SK-N-SH (cell line): ENCODE measurements around the gene PPP3CA. TPM values are rescaled to one million over a fixed set of nuclear protein-coding genes. Genes with fewer than 3 reads are reported as not detected.
"Not testable (repeated sequence)": the region's sequence is repeated elsewhere in the genome, so short reads cannot be mapped to it uniquely, and the experiment has no call there.

Experiments
- CTCF ChIA-PET: fragments of 300-600, 350-600 bp; formaldehyde crosslinking; extraction: SDS; loops from one replicate; lab custom pipeline; 2021; lab: Yijun Ruan, JAX
- POLR2A ChIA-PET: fragments of 350-600 bp; sonication (Branson Sonifier 250); formaldehyde crosslinking; extraction: SDS; loops from one replicate; lab custom pipeline; 2020; ENCODE audit warnings: antibody characterized with exemption, inconsistent platforms; lab: Yijun Ruan, JAX
- DNase-seq: peaks from one replicate; pipeline ENCODE4 v3.0.0; 2012
- H2AFZ ChIP-seq: fragments of 200-600 bp; sonication (generic); 2 replicates; pipeline ENCODE4 v1.8.1; 2016; ENCODE audit warnings: antibody characterized with exemption, mild to moderate bottlenecking, low read depth
- H3F3A ChIP-seq: fragments of 200-600 bp; sonication (generic); replicated peaks from 2 replicates; pipeline ENCODE3; 2016; ENCODE audit warnings: antibody characterized with exemption, mild to moderate bottlenecking; ENCODE audit not compliant: insufficient read depth
- H3K27ac ChIP-seq, 2 experiments: fragments of 200-500 bp in 1 of 2; fragments of 200-600 bp in 1 of 2; sonication (Bioruptor generic) in 1 of 2; sonication (generic), shearing (Covaris generic) in 1 of 2; 2 replicates each; pipeline versions ENCODE4 v1.5.1 to v1.6.1; 2014 to 2016; ENCODE audit warnings: low read depth in 2 of 2, inconsistent platforms in 1 of 2, low read length in 1 of 2, mild to moderate bottlenecking in 1 of 2, mixed read lengths in 1 of 2
- H3K27me3 ChIP-seq: fragments of 200-600 bp; sonication (generic), shearing (Covaris generic); 2 replicates; pipeline ENCODE4 v1.6.1; 2016; ENCODE audit warnings: mixed run types; ENCODE audit not compliant: insufficient read depth
- H3K36me3 ChIP-seq, 2 experiments: fragments of 200-500 bp in 1 of 2; fragments of 200-600 bp in 1 of 2; sonication (Bioruptor generic) in 1 of 2; sonication (generic) in 1 of 2; replicated peaks in 1 of 2; 2 replicates each; pipeline versions ENCODE3 to v1.5.1; 2014 to 2016; ENCODE audit warnings: low read length in 1 of 2, mild to moderate bottlenecking in 1 of 2; ENCODE audit not compliant: insufficient read depth in 2 of 2, control insufficient read depth in 1 of 2
- H3K4me1 ChIP-seq, 2 experiments: fragments of 200-500 bp in 1 of 2; fragments of 200-600 bp in 1 of 2; sonication (Bioruptor generic) in 1 of 2; sonication (generic), shearing (Covaris generic) in 1 of 2; 2 replicates each; pipeline versions ENCODE4 v1.5.1 to v1.6.1; 2014 to 2016; ENCODE audit warnings: low read depth in 1 of 2, low read length in 1 of 2, mixed run types in 1 of 2; ENCODE audit not compliant: insufficient read depth in 2 of 2, control insufficient read depth in 1 of 2
- H3K4me2 ChIP-seq: fragments of 200-600 bp; sonication (generic), shearing (Covaris generic); 2 replicates; pipeline ENCODE4 v1.6.1; 2017; ENCODE audit warnings: mixed run types
- H3K4me3 ChIP-seq, 2 experiments: fragments of 200-500 bp in 1 of 2; fragments of 200-600 bp in 1 of 2; sonication (Bioruptor generic) in 1 of 2; sonication (generic), shearing (Covaris generic) in 1 of 2; 2 replicates each; pipeline versions ENCODE4 v1.5.1 to v1.8.1; 2014 to 2016; ENCODE audit warnings: low read depth in 2 of 2, inconsistent platforms in 1 of 2, low read length in 1 of 2, mild to moderate bottlenecking in 1 of 2, mixed read lengths in 1 of 2, moderate library complexity in 1 of 2
- H3K79me2 ChIP-seq: fragments of 200-600 bp; sonication (generic); 2 replicates; pipeline ENCODE4 v1.8.1; 2017; ENCODE audit warnings: mild to moderate bottlenecking; ENCODE audit not compliant: insufficient read depth
- H3K9ac ChIP-seq: fragments of 200-600 bp; sonication (generic); 2 replicates; pipeline ENCODE4 v1.6.1; 2017; ENCODE audit warnings: mixed run types
- H3K9me2 ChIP-seq: fragments of 200-600 bp; sonication (generic); 2 replicates; pipeline ENCODE4 v1.6.1; 2017; ENCODE audit warnings: mixed run types
- H3K9me3 ChIP-seq: fragments of 200-600 bp; sonication (generic); 2 replicates; pipeline ENCODE4 v1.6.1; 2017; ENCODE audit warnings: mixed run types, mild to moderate bottlenecking, moderate library complexity
- H4K20me1 ChIP-seq: fragments of 200-600 bp; sonication (generic); 2 replicates; pipeline ENCODE4 v1.6.1; 2017; ENCODE audit warnings: mild to moderate bottlenecking, mixed run types; ENCODE audit not compliant: insufficient read depth
- CHD2 ChIP-seq: fragments of 150-350 bp; IDR thresholded peaks from 2 replicates; pipeline ENCODE4 v1.6.1; 2018; ENCODE audit warnings: low read length; ENCODE audit not compliant: partially characterized antibody
- EZH2phosphoT487 ChIP-seq: fragments of 200-600 bp; sonication (generic); IDR thresholded peaks from 2 replicates; pipeline ENCODE4 v1.6.1; 2017; ENCODE audit warnings: low read depth, mixed run types, mild to moderate bottlenecking, antibody characterized with exemption, moderate library complexity, borderline replicate concordance
- FOSL2 ChIP-seq: IDR thresholded peaks from 2 replicates; pipeline ENCODE4 v1.4.0; 2012; ENCODE audit warnings: low read depth, mild to moderate bottlenecking, moderate library complexity, borderline replicate concordance
- FOXJ3 ChIP-seq: sonication (generic); formaldehyde crosslinking; IDR thresholded peaks from 2 replicates; pipeline ENCODE4 v1.5.1; 2020; ENCODE audit warnings: mild to moderate bottlenecking, missing genetic modification reagents
- GABPA ChIP-seq: IDR thresholded peaks from 2 replicates; pipeline ENCODE4 v1.4.0; 2012; ENCODE audit warnings: low read depth, mild to moderate bottlenecking
- GATA2 ChIP-seq: sonication (generic); formaldehyde crosslinking; IDR thresholded peaks from 2 replicates; pipeline ENCODE4 v1.5.0; 2020; ENCODE audit warnings: mild to moderate bottlenecking, missing genetic modification reagents
- MAX ChIP-seq: IDR thresholded peaks from 2 replicates; pipeline ENCODE4 v1.4.0; 2012; ENCODE audit warnings: low read depth
- MEF2A ChIP-seq: IDR thresholded peaks from 2 replicates; pipeline ENCODE4 v1.4.0; 2012; ENCODE audit warnings: low read depth, borderline replicate concordance
- POLR2AphosphoS5 ChIP-seq: IDR thresholded peaks from 2 replicates; pipeline ENCODE4 v1.6.1; 2012; ENCODE audit warnings: low read depth, low read length
- RAD21 ChIP-seq: IDR thresholded peaks from 2 replicates; pipeline ENCODE4 v1.6.1; 2012; ENCODE audit warnings: mild to moderate bottlenecking, low read length
- RCOR1 ChIP-seq: fragments of 150-350 bp; IDR thresholded peaks from 2 replicates; pipeline ENCODE4 v1.6.1; 2017; ENCODE audit warnings: antibody characterized with exemption, low read length
- REST ChIP-seq: IDR thresholded peaks from 2 replicates; pipeline ENCODE4 v1.6.1; 2012; ENCODE audit warnings: mild to moderate bottlenecking, low read depth, low read length, moderate library complexity
- RFX5 ChIP-seq: IDR thresholded peaks from 2 replicates; pipeline ENCODE4 v1.6.1; 2012; ENCODE audit warnings: mild to moderate bottlenecking, improper control_type of control experiment, low read length
- TAF1 ChIP-seq: IDR thresholded peaks from 2 replicates; pipeline ENCODE4 v1.6.1; 2012; ENCODE audit warnings: low read depth, mild to moderate bottlenecking, low read length, moderate library complexity, borderline replicate concordance
- TEAD4 ChIP-seq: IDR thresholded peaks from 2 replicates; pipeline ENCODE4 v1.4.0; 2012; ENCODE audit warnings: mild to moderate bottlenecking, borderline replicate concordance; ENCODE audit not compliant: insufficient read depth
- USF1 ChIP-seq: IDR thresholded peaks from 2 replicates; pipeline ENCODE4 v1.4.0; 2012; ENCODE audit warnings: low read depth, borderline replicate concordance
- YY1 ChIP-seq: IDR thresholded peaks from 2 replicates; pipeline ENCODE4 v1.4.0; 2012; ENCODE audit warnings: low read depth, mild to moderate bottlenecking
- WGBS: methylation state at CpG from one replicate; pipeline ENCODE4 v1.1.6; 2017; ENCODE audit warnings: low lambda C conversion rate; 5-methylcytosine and 5-hydroxymethylcytosine counted together
- polyA plus RNA-seq, 3 experiments: library from polyadenylated mRNA; depleted of rRNA; stranded (reverse); fragments of >200 nt; gene quantifications; 2 replicates each; pipeline ENCODE4 v1.2.3, GENCODE V29; 2012

The PPP3CA gene
- polyA plus RNA-seq, 1 of the 3 experiments (the other 2 are of a cell fraction) = 10.7 TPM

DNA sequence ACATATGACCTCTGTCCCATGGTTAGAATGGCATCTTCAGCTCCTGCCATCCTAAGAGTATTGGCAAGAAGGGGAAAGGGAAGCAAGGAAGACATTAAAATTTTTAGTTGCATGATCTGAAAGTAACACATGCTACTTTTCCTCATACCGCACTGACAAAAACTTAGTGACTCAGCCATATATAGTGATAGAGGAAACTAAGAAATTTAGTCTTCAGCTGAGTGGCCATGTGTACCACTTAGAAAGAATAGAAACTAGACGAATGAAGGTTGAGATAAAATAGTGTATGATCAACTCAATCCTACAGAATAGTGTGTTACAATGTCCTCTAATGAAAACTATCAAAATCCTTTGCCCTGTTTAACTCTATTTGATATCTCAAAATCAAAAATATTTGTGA is 164.1 kb downstream of the PPP3CA start (continued):
- no peak for TF ChIP-seq USF1
- no peak for TF ChIP-seq RFX5
- TF ChIP-seq YY1 = no peak
- no peak for TF ChIP-seq EZH2phosphoT487
- TF ChIP-seq MEF2A = no peak
- no peak for TF ChIP-seq REST
- TF ChIP-seq RAD21 = no peak
- TF ChIP-seq, all 33 proteins: peak for 0

- peaks cover 17% of the 10 kb centered on the region for H3K79me2 ChIP-seq
These were observed 164.6 kb downstream of the PPP3CA start for GRCh38 chr4:101182688-101183087.

DNA sequence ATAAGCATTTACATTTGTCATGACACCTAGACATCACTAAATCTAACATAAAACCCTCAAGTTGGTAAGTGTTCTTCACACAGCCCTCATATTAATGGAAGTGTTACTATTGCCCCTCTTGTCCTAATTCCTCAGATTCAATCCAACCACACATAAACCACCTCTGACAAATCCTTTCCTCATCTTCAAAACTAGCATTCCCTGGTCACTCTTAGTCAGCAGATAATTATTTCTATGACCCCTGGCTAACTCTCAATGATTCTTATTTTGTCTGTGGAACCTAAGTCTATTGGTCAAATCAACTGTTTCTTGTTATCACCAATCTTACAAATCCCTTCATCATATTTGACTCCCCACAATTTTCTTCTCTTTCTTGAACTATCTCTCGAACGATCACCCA is 168.6 kb downstream of the PPP3CA start:
- no peak overlapping the region for H2AFZ ChIP-seq
- TF ChIP-seq FOSL2 (no peak), MAX (no peak), GATA2 (CRISPR knock-in tag) (no peak), GABPA (no peak), FOXJ3 (CRISPR knock-in tag) (no peak), RAD21 (no peak), TEAD4 (no peak), TAF1 (no peak), USF1 (no peak), RCOR1 (no peak), POLR2AphosphoS5 (no peak), CHD2 (no peak)
- no peaks in the 10 kb centered on the region for H3K9me3 ChIP-seq
- no peaks in the 10 kb centered on the region for H3F3A ChIP-seq
- POLR2A ChIA-PET = no interaction called here
- no peaks in the 10 kb centered on the region; a peak in 1 of 4 replicates for H3K4me1 ChIP-seq
- H3K4me2 ChIP-seq = no peak overlapping the region
- H3K9me2 ChIP-seq = no peaks in the 10 kb centered on the region; the same call in 1 of the 2 replicates
- DNase-seq = no peak
- H3K79me2 ChIP-seq = peaks cover 4% of the 10 kb centered on the region; the same call in 1 of the 2 replicates
- H3K9ac ChIP-seq = no peak overlapping the region
- no peaks in the 10 kb centered on the region for H4K20me1 ChIP-seq
- no peaks in the 10 kb centered on the region for H3K27me3 ChIP-seq
- CTCF ChIA-PET = no interaction called here
- 96% methylated on average over 2 of the region's 2 CpGs for WGBS
- no peak overlapping the region for H3K27ac ChIP-seq
- H3K36me3 ChIP-seq = peaks cover 0 to 3% of the 10 kb centered on the region in 2 experiments
- H3K4me3 ChIP-seq = no peak overlapping the region

More at GRCh38 chr4:101182688-101183087, 164.6 kb downstream of the PPP3CA start:
- H2AFZ ChIP-seq, H3K4me1 ChIP-seq, H3K9ac ChIP-seq, H3K4me3 ChIP-seq, H3K27me3 ChIP-seq, H3K9me3 ChIP-seq, H3K9me2 ChIP-seq, H3K27ac ChIP-seq, POLR2A ChIA-PET, H3F3A ChIP-seq, H3K36me3 ChIP-seq, H3K4me2 ChIP-seq, DNase-seq, H4K20me1 ChIP-seq: not testable (repeated sequence)
- WGBS = 96% methylated on average over 4 of the region's 4 CpGs
- CTCF ChIA-PET = interaction anchor here (1.0 kb wide), 1 partner anchor 13 kb away, joined by 5 read pairs; no protein-coding TSS in a partner anchor
